ENCODE measurements around the gene TCEAL8. TPM values are rescaled to one million over a fixed set of nuclear protein-coding genes. Genes with fewer than 3 reads are reported as not detected.

TCEAL8 gene
- total RNA-seq, 4 donors from 2014 or later, result 9.2 to 10.6 (median 10.2) TPM

- H3K27ac ChIP-seq, result no peak overlapping the region
- DNase-seq, result no peak
- TF ChIP-seq, protein P1, sequence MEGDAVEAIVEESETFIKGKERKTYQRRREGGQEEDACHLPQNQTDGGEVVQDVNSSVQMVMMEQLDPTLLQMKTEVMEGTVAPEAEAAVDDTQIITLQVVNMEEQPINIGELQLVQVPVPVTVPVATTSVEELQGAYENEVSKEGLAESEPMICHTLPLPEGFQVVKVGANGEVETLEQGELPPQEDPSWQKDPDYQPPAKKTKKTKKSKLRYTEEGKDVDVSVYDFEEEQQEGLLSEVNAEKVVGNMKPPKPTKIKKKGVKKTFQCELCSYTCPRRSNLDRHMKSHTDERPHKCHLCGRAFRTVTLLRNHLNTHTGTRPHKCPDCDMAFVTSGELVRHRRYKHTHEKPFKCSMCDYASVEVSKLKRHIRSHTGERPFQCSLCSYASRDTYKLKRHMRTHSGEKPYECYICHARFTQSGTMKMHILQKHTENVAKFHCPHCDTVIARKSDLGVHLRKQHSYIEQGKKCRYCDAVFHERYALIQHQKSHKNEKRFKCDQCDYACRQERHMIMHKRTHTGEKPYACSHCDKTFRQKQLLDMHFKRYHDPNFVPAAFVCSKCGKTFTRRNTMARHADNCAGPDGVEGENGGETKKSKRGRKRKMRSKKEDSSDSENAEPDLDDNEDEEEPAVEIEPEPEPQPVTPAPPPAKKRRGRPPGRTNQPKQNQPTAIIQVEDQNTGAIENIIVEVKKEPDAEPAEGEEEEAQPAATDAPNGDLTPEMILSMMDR (IDR thresholded peaks at IDR 0.05 in 4 of 5, conservative IDR thresholded peaks at IDR 0.05 in 1 of 5), result no peak
- no peak for TF ChIP-seq POLR2A (IDR thresholded peaks at IDR 0.05)
- in situ Hi-C loops (cut with MboI; ENCODE audit: low sequenced_read_pairs in 4 of 4) (no loop called here), intact Hi-C loops (cut with DNase I; ENCODE audit: low total_unique reads) (no loop called here)
- H3K9me3 ChIP-seq, result no peaks in the 10 kb centered on the region
- H3K4me1 ChIP-seq, result no peaks in the 10 kb centered on the region
- ATAC-seq, result no peak
- peaks cover 0 to 43% (median 22%) of the 10 kb centered on the region in 3 donors for H3K27me3 ChIP-seq
- H3K4me3 ChIP-seq, result no peak overlapping the region
- H3K36me3 ChIP-seq, result no peaks in the 10 kb centered on the region
Measured at GRCh38 chrX:103275947-103276567, 21.1 kb upstream of the TCEAL8 start.

DNA sequence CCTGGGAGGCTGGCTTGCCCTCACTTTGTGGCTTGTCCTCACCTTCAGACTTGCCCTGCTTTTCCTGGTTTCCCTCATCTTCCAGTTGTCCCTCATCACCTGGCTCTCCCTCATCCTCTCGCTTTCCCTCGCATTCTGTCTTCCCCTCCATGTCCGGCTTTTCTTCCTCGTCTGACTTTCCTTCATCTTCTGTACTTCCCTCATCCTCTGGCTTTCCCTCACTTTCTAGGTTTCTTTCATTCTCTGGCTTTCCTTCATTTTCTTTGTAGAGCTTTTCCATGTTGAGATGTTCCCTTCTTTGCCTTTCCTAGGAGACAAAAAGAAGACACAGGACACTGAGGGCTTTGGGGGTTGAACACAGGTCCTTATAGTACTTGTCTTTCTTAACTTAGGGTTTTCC is 19.3 kb upstream of the TCEAL8 start:
- in situ Hi-C loops (cut with MboI; ENCODE audit: low sequenced_read_pairs in 4 of 4) (no loop called here), intact Hi-C loops (cut with DNase I; ENCODE audit: low total_unique reads) (no loop called here)
- TF ChIP-seq, protein P1 (IDR thresholded peaks at IDR 0.05 in 4 of 5, conservative IDR thresholded peaks at IDR 0.05 in 1 of 5), result no peak
- no peak for TF ChIP-seq POLR2A (IDR thresholded peaks at IDR 0.05)
- Histone ChIP-seq H3K36me3 (no peaks in the 10 kb centered on the region), H3K27ac (no peak overlapping the region), H3K4me1 (no peaks in the 10 kb centered on the region), H3K4me3 (no peak overlapping the region), H3K27me3 (peaks cover 0 to 35% (median 22%) of the 10 kb centered on the region in 3 donors), H3K9me3 (no peaks in the 10 kb centered on the region)
- ATAC-seq (no peak), DNase-seq (no peak)

DNA sequence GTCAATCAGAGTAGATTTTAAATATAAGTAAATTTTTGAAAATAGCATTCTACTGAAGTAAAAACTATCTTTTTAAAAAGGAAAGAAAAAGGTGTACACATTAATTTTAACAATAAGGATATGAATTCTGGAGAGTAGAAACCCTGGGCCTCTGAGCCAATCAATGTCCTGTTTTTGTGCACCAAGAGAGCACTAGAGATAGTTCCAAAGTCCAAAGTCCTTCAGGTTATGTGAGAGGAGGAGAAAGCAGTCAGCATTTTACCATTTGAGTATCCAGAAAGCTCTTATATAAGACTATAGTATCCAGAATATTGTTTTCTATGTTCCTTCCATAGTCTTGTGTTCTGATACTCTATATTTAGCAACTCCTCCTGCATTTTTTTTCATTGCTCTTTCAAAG is 3.3 kb upstream of the TCEAL8 start:
- intact Hi-C loops (cut with DNase I; ENCODE audit: low total_unique reads), result no loop called here
- in situ Hi-C loops (cut with MboI; ENCODE audit: low sequenced_read_pairs in 4 of 4), result no loop called here

DNA sequence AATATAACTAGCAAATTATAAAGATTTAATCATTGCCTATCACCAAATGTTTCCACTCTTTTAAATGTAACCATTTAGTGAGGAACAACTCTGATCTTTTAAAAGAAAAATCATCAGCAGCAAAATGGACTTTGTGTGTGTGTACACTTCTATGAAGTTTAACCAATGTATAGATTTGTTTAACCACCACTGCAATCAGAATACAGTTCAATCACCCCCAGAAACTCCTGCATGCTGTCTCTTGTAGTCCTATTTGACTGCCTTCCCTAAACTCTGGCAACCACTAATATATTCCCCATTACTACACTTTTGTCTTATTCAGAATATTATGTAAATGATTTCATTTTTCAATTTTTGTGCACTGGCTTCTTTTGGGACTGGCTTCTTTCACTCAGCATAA is 1.7 kb upstream of the TCEAL8 start:
- in situ Hi-C loops (cut with MboI; ENCODE audit: low sequenced_read_pairs in 4 of 4), result no loop called here
- Histone ChIP-seq H3K27ac (no peak overlapping the region), H3K36me3 (no peaks in the 10 kb centered on the region), H3K4me3 (no peak overlapping the region), H3K27me3 (no peaks in the 10 kb centered on the region), H3K4me1 (no peaks in the 10 kb centered on the region), H3K9me3 (no peaks in the 10 kb centered on the region)
- DNase-seq (no peak), ATAC-seq (no peak)
- TF ChIP-seq, protein P1 (IDR thresholded peaks at IDR 0.05 in 4 of 5, conservative IDR thresholded peaks at IDR 0.05 in 1 of 5), result no peak
- no peak for TF ChIP-seq POLR2A (IDR thresholded peaks at IDR 0.05)
- intact Hi-C loops (cut with DNase I; ENCODE audit: low total_unique reads), result no loop called here

More for the DNA sequence above, 3.3 kb upstream of the TCEAL8 start:
- Histone ChIP-seq H3K36me3 (no peaks in the 10 kb centered on the region), H3K4me1 (no peaks in the 10 kb centered on the region), H3K4me3 (no peak overlapping the region), H3K27ac (no peak overlapping the region), H3K27me3 (peaks cover 0 to 8% (median 0%) of the 10 kb centered on the region in 3 donors), H3K9me3 (no peaks in the 10 kb centered on the region)
- TF ChIP-seq POLR2A (IDR thresholded peaks at IDR 0.05), result no peak
- TF ChIP-seq, protein P1 (IDR thresholded peaks at IDR 0.05 in 4 of 5, conservative IDR thresholded peaks at IDR 0.05 in 1 of 5), result no peak
- no peak for DNase-seq
- ATAC-seq, result no peak

Data from gastrocnemius medialis (tissue), 4 donors.